Measurements from ENCODE around the gene SLC27A2. TPM values are rescaled to one million over a fixed set of nuclear protein-coding genes. Genes with fewer than 3 reads are reported as not detected.

SLC27A2 gene
- total RNA-seq, 1 experiment from 2014 or later, result 7.0 TPM

GRCh38 chr15:50141856-50142255 is 40.1 kb upstream of the SLC27A2 start:
- Histone ChIP-seq H3K27me3 (ENCODE audit: insufficient read depth, low read length) (no peaks in the 10 kb centered on the region), H4K8ac (replicated peaks; ENCODE audit: insufficient read length, low read depth, low read length) (no peak overlapping the region), H3K14ac (ENCODE audit: insufficient read depth, low read length) (no peak overlapping the region), H3K23ac (ENCODE audit: insufficient read length, low read depth, low read length) (no peak overlapping the region), H2BK120ac (ENCODE audit: low read depth, low read length, poor library complexity, severe bottlenecking) (no peak overlapping the region), H3K4me1 (ENCODE audit: insufficient read depth, low read length) (no peaks in the 10 kb centered on the region), H3K9me3 (ENCODE audit: control insufficient read depth, low read depth, low read length) (no peaks in the 10 kb centered on the region), H3K79me1 (ENCODE audit: insufficient read depth, low read depth, low read length, poor library complexity, severe bottlenecking) (no peaks in the 10 kb centered on the region), H3K9ac (ENCODE audit: extremely low read depth, insufficient read length, low read length) (no peak overlapping the region), H3K4ac (ENCODE audit: low read depth, low read length) (no peak overlapping the region), H4K91ac (ENCODE audit: insufficient read length, low read depth, low read length) (no peak overlapping the region), H3K79me2 (ENCODE audit: insufficient read depth, low read length) (no peaks in the 10 kb centered on the region), H3K18ac (ENCODE audit: insufficient read length, low read depth, low read length) (no peak overlapping the region), H4K20me1 (ENCODE audit: control insufficient read depth, insufficient read depth, insufficient read length) (no peaks in the 10 kb centered on the region), H3K23me2 (ENCODE audit: insufficient read length, low read depth, low read length, poor library complexity, severe bottlenecking) (no peaks in the 10 kb centered on the region), H4K5ac (ENCODE audit: insufficient read length, low read depth, low read length) (no peak overlapping the region), H2BK12ac (ENCODE audit: insufficient read length, low read depth, low read length) (no peak overlapping the region), H3T11ph (ENCODE audit: low read length) (no peak overlapping the region), H2AFZ (ENCODE audit: low read length) (no peak overlapping the region), H2BK15ac (ENCODE audit: low read depth, low read length) (no peak overlapping the region), H2AK5ac (ENCODE audit: insufficient read length, low read length) (no peak overlapping the region), H2BK20ac (ENCODE audit: low read depth, low read length, poor library complexity, severe bottlenecking) (no peak overlapping the region), H2BK5ac (ENCODE audit: insufficient read length, low read length) (no peak overlapping the region), H3K4me2 (ENCODE audit: insufficient read depth, insufficient read length, low read length) (no peak overlapping the region), H3K56ac (ENCODE audit: insufficient read length, low read depth, low read length) (no peak overlapping the region), H3K27ac (ENCODE audit: insufficient read length, low read depth, low read length) (no peak overlapping the region)
- Mint-ChIP-seq H3K9me3 (no peaks in the 10 kb centered on the region), H3K4me3 (no peak overlapping the region), H3K27me3 (ENCODE audit: low read depth) (no peaks in the 10 kb centered on the region), H3K4me1 (peaks cover 7 to 15% of the 10 kb centered on the region in 2 experiments), H3K36me3 (ENCODE audit: insufficient read depth in 1 of 3, low read depth in 3 of 3) (no peaks in the 10 kb centered on the region), H3K27ac (no peak overlapping the region)
- WGBS (ENCODE audit: extremely low coverage, insufficient read length, low lambda C conversion rate), result no CpG with 5 or more reads among the region's 5 CpGs
- no peak for TF ChIP-seq CTCF (conservative IDR thresholded peaks at IDR 0.05)
- DNase-seq, result no peak

Measured in H9 (cell line).